Retinal pigment epithelial cell (primary cell): ENCODE data around the gene FITM2.
"Not testable (repeated sequence)": the region's sequence is repeated elsewhere in the genome, so short reads cannot be mapped to it uniquely, and the experiment has no call there.

Experiments
- DNase-seq: peaks from one replicate; pipeline ENCODE4 v3.0.0-alpha.2; 2010; ENCODE audit warnings: low read depth
- H3K4me3 ChIP-seq: 2 replicates; pipeline ENCODE4 v1.5.1; 2011; ENCODE audit warnings: mild to moderate bottlenecking, low read length, control low read depth, moderate library complexity
- CTCF ChIP-seq: conservative IDR thresholded peaks from 2 replicates; pipeline ENCODE4 v1.5.1; 2011; ENCODE audit warnings: low read depth, low read length, control low read depth, inconsistent platforms

Gene FITM2

DNA sequence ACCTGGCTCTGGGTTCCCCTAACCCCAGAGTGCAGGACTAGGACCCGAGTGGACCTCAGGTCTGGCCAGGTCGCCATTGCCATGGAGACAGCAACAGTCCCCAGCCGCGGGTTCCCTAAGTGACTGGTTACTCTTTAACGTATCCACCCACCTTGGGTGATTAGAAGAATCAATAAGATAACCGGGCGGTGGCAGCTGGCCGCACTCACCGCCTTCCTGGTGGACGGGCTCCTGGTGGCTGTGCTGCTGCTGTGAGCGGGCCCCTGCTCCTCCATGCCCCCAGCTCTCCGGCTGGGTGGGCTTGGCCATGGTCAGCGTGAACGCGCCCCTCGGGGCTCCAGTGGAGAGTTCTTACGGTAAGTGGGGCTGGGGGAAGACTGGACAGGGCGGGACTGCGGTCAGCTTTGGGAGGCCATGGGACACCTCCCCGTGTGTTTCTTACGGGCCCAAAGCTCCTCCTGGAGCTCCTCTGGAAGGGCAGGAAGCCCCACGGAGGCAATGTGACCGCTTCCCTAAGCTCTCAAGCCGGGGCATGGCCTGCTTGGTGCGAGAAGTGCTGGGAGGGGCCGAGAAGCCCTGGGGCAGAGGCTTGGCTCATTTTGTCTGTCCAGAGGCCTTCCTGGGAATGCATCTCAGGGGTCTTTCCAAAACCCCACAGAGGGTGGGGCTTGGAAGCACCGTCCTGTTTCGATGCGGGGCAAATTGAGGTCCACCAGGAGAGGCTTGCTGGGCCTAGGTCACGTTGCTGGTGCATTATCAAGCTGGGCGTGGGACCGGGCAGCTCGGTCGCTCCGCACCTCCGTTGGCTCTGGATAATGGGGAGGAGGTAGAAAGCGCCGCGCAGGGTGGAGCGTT lies 44.7 kb upstream of the FITM2 start, which contains the start of gene HNF4A:
Gene HNF4A (plus strand): TSS at position 202 of the 855 bp plus-strand sequence. CDS start 106 bp downstream, at position 308.
- TF ChIP-seq CTCF: no peak
- DNase-seq: no peak
- H3K4me3 ChIP-seq: no peak within 1 kb of the TSS

DNA sequence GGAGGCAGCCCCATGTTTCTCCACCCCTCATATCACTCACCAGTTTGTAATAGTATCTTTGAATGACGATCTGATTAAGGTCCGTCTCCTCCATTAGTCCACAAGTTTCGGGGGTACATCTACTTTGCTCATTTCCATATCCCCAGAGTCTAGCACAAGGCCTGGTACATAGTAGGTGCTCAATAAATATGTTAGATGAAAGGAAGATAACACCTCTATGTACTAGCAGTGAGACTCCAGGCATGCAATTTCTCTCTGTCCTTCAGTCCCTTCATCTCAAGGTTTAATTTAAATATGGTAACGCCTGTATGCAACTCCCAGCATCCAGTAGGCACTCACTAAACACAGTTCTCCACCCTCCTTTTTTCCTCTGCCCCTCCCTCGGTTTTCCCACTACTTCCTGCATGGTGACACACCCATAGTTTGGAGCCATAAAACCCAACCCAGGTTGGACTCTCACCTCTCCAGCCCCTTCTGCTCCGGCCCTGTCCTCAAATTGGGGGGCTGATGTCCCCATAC lies 44.0 kb upstream of the FITM2 start:
- DNase-seq: no peak
- no peak overlapping the region for H3K4me3 ChIP-seq
- no peak for TF ChIP-seq CTCF

DNA sequence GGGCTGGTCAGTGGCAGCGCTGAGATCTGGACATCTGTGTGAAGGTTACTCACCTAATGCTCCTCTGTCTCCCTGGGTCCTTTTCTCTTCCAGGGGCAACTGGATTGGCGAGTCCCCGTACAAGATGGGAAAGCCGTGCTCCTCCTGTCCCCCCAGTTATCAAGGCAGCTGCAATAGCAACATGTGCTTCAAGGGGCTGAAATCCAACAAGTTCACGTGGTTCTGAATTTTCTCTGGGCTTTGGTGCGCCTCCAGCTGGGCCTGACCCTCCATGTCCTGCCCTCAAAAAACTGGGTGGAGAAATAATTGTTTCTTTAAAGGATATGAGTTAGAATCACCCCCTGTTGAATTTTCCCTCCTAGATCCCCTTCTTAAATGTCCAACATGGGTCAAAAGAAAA lies 39.6 kb upstream of the FITM2 start:
- H3K4me3 ChIP-seq: no peak overlapping the region
- no peak for DNase-seq
- TF ChIP-seq CTCF: no peak

DNA sequence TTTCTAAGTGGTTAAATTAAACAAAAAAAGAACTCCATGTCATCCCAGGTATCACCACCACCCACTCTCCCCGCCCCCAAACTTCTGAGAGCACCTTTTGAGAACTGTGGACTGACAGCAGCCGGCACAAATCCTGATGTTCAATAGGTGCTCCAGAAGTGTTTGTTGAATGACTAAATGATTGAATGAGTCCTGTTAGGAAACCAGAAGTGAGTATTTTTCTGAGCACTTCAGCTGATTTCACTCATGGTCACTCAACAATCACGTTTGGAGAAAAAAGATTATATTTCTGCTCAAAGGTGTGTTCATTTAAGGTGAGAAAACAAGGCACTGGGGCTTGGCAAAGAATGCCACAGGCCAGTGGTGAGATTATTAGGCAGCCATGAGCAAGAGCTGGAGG lies 38.3 kb upstream of the FITM2 start:
- H3K4me3 ChIP-seq: no peak overlapping the region
- TF ChIP-seq CTCF: no peak
- no peak for DNase-seq

DNA sequence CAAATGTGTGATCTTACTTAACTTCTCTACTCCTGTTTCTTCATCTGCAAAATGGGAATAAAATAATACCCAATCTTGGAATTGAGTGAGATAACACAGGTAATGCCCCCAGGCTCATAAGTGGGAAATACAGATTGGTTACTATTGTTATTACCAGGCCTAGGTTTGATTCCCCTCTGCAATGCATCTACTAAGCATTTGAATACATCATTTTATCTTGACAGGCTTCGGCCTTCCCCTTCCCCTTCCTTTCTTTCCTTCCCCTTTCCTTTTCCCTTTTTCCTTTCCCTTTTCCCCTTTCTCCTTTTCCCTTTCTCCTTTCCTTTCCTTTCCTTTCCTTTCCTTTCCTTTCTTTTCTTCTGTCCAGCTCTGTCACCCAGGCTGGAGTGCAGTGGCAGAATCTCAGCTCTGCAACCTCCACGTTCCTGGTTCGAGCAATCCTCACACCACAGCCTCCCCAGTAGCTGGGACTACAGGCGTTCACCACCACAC lies 37.2 kb upstream of the FITM2 start:
- no peak for TF ChIP-seq CTCF
- DNase-seq: no peak
- no peak overlapping the region for H3K4me3 ChIP-seq

DNA sequence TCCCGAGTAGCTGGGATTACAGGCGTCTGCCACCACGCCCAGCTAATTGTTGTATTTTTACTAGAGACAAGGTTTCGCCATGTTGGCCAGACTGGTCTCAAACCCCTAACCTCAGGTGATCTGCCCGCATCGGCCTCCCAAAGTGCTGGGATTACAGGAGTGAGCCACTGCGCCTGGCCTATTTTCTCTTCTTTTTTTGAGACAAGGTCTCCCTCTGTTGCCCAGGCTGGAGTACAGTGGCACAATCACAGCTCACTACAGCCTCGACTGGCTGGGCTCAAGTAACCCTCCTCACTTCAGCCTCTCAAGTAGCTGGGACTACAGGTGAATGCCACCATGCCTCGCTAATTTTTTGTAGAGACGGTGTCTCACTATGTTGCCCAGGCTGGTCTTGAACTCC lies 34.9 kb upstream of the FITM2 start:
- DNase-seq, H3K4me3 ChIP-seq: not testable (repeated sequence)

GRCh38 chr20:44345147-44345546 lies 34.1 kb upstream of the FITM2 start:
- TF ChIP-seq CTCF: no peak
- H3K4me3 ChIP-seq: no peak overlapping the region
- no peak for DNase-seq
